Measurements from ENCODE around the gene SLAMF9. TPM values are rescaled to one million over a fixed set of nuclear protein-coding genes. Genes with fewer than 3 reads are reported as not detected.

SLAMF9 gene
- total and polyA plus RNA-seq, 2 of the 8 experiments (the other 6 are each of a cell fraction or from before 2014, with no cell fraction given): not detected

DNA sequence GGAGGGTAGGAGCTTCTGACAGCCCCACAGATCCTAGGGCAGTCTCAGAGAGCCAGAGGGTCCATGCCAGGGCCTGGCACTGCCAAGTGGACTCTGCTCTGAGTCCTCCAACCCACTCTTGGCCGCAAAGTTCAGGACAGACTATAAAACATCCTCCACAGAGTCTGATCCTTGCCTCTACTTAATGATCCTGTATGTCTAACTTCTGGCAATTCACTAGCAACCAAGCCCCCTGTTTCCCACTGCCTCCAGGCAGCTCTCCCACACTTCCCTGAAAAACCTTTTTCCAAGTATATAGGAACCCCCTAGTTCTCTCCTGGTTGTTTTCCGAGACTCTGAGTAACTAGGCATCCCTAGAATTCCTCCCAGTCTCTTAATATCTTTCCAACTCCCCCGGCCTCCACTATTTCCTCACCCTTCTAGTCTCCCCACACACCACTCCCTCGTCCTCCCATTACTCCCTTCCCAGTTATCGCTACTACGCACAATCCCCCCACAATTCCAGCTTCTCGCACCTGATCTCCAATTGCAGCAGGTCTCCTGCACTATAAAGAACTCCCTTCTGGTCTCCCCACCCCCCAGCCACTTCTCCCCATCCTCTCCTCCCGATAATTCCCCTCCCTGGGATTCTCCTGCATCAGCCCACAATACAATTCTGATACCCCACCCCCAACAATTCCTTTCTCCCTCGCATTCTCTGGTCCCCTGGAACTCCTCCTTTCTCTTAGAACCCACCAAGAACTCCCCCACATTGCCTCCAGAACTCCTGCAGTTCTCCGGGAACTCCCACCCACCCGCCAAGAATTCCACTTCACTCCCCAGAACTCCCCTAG, 9.2 kb downstream of the SLAMF9 start (continued):
- TF ChIP-seq, protein P1, sequence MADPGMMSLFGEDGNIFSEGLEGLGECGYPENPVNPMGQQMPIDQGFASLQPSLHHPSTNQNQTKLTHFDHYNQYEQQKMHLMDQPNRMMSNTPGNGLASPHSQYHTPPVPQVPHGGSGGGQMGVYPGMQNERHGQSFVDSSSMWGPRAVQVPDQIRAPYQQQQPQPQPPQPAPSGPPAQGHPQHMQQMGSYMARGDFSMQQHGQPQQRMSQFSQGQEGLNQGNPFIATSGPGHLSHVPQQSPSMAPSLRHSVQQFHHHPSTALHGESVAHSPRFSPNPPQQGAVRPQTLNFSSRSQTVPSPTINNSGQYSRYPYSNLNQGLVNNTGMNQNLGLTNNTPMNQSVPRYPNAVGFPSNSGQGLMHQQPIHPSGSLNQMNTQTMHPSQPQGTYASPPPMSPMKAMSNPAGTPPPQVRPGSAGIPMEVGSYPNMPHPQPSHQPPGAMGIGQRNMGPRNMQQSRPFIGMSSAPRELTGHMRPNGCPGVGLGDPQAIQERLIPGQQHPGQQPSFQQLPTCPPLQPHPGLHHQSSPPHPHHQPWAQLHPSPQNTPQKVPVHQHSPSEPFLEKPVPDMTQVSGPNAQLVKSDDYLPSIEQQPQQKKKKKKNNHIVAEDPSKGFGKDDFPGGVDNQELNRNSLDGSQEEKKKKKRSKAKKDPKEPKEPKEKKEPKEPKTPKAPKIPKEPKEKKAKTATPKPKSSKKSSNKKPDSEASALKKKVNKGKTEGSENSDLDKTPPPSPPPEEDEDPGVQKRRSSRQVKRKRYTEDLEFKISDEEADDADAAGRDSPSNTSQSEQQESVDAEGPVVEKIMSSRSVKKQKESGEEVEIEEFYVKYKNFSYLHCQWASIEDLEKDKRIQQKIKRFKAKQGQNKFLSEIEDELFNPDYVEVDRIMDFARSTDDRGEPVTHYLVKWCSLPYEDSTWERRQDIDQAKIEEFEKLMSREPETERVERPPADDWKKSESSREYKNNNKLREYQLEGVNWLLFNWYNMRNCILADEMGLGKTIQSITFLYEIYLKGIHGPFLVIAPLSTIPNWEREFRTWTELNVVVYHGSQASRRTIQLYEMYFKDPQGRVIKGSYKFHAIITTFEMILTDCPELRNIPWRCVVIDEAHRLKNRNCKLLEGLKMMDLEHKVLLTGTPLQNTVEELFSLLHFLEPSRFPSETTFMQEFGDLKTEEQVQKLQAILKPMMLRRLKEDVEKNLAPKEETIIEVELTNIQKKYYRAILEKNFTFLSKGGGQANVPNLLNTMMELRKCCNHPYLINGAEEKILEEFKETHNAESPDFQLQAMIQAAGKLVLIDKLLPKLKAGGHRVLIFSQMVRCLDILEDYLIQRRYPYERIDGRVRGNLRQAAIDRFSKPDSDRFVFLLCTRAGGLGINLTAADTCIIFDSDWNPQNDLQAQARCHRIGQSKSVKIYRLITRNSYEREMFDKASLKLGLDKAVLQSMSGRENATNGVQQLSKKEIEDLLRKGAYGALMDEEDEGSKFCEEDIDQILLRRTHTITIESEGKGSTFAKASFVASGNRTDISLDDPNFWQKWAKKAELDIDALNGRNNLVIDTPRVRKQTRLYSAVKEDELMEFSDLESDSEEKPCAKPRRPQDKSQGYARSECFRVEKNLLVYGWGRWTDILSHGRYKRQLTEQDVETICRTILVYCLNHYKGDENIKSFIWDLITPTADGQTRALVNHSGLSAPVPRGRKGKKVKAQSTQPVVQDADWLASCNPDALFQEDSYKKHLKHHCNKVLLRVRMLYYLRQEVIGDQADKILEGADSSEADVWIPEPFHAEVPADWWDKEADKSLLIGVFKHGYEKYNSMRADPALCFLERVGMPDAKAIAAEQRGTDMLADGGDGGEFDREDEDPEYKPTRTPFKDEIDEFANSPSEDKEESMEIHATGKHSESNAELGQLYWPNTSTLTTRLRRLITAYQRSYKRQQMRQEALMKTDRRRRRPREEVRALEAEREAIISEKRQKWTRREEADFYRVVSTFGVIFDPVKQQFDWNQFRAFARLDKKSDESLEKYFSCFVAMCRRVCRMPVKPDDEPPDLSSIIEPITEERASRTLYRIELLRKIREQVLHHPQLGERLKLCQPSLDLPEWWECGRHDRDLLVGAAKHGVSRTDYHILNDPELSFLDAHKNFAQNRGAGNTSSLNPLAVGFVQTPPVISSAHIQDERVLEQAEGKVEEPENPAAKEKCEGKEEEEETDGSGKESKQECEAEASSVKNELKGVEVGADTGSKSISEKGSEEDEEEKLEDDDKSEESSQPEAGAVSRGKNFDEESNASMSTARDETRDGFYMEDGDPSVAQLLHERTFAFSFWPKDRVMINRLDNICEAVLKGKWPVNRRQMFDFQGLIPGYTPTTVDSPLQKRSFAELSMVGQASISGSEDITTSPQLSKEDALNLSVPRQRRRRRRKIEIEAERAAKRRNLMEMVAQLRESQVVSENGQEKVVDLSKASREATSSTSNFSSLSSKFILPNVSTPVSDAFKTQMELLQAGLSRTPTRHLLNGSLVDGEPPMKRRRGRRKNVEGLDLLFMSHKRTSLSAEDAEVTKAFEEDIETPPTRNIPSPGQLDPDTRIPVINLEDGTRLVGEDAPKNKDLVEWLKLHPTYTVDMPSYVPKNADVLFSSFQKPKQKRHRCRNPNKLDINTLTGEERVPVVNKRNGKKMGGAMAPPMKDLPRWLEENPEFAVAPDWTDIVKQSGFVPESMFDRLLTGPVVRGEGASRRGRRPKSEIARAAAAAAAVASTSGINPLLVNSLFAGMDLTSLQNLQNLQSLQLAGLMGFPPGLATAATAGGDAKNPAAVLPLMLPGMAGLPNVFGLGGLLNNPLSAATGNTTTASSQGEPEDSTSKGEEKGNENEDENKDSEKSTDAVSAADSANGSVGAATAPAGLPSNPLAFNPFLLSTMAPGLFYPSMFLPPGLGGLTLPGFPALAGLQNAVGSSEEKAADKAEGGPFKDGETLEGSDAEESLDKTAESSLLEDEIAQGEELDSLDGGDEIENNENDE (IDR thresholded peaks at IDR 0.05; ENCODE audit: insufficient replicate concordance, low read length): no peak
- TF ChIP-seq NANOG (IDR thresholded peaks at IDR 0.05; ENCODE audit: insufficient read depth, low read depth, low read length, poor library complexity, severe bottlenecking) (no peak), CEBPB (IDR thresholded peaks at IDR 0.05; ENCODE audit: low read depth, low read length) (no peak), ASH2L (IDR thresholded peaks at IDR 0.05; ENCODE audit: low read length) (no peak), ZNF274 (IDR thresholded peaks at IDR 0.05; ENCODE audit: borderline replicate concordance, extremely low read depth, low read length) (no peak), CREB1 (IDR thresholded peaks at IDR 0.05) (no peak)

Data from H1 (cell line).